ENCODE results near the gene TCTN3.
"Not testable (repeated sequence)": the region's sequence is repeated elsewhere in the genome, so short reads cannot be mapped to it uniquely, and the experiment has no call there.

The TCTN3 gene

GRCh38 chr10:95720745-95721144 is 27.0 kb upstream of the TCTN3 start:
- not testable (repeated sequence) for H3K4me1 ChIP-seq (ENCODE audit: control insufficient read depth in 1 of 2, insufficient read depth in 2 of 2, low read length in 2 of 2); H3K36me3 ChIP-seq (ENCODE audit: control insufficient read depth in 1 of 2, insufficient read depth in 2 of 2, low read length in 2 of 2); H3K27ac ChIP-seq (ENCODE audit: low read length); H3K27me3 ChIP-seq (ENCODE audit: low read depth, low read length); H3K4me3 ChIP-seq (ENCODE audit: low read depth in 1 of 2, low read length in 2 of 2); H3K9me3 ChIP-seq (ENCODE audit: control insufficient read depth in 1 of 2, low read length in 2 of 2)

GRCh38 chr10:95716866-95717265 is 23.1 kb upstream of the TCTN3 start:
- H3K36me3 ChIP-seq (ENCODE audit: control insufficient read depth in 1 of 2, insufficient read depth in 2 of 2, low read length in 2 of 2) = no peaks in the 10 kb centered on the region
- no peaks in the 10 kb centered on the region for H3K9me3 ChIP-seq (ENCODE audit: control insufficient read depth in 1 of 2, low read length in 2 of 2)
- H3K27ac ChIP-seq (ENCODE audit: low read length) = no peak overlapping the region
- no peaks in the 10 kb centered on the region for H3K4me1 ChIP-seq (ENCODE audit: control insufficient read depth in 1 of 2, insufficient read depth in 2 of 2, low read length in 2 of 2)
- H3K4me3 ChIP-seq (ENCODE audit: low read depth in 1 of 2, low read length in 2 of 2) = no peak overlapping the region
- no peaks in the 10 kb centered on the region for H3K27me3 ChIP-seq (ENCODE audit: low read depth, low read length)

- H3K4me1 ChIP-seq (ENCODE audit: control insufficient read depth in 1 of 2, insufficient read depth in 2 of 2, low read length in 2 of 2) = no peaks in the 10 kb centered on the region
- H3K27me3 ChIP-seq (ENCODE audit: low read depth, low read length) = no peaks in the 10 kb centered on the region
- H3K9me3 ChIP-seq (ENCODE audit: control insufficient read depth in 1 of 2, low read length in 2 of 2) = no peaks in the 10 kb centered on the region
- no peak overlapping the region for H3K27ac ChIP-seq (ENCODE audit: low read length)
- no peak overlapping the region for H3K4me3 ChIP-seq (ENCODE audit: low read depth in 1 of 2, low read length in 2 of 2)
- no peaks in the 10 kb centered on the region for H3K36me3 ChIP-seq (ENCODE audit: control insufficient read depth in 1 of 2, insufficient read depth in 2 of 2, low read length in 2 of 2)
Observed at GRCh38 chr10:95716466-95716865, 22.7 kb upstream of the TCTN3 start.

GRCh38 chr10:95711492-95711891 is 17.8 kb upstream of the TCTN3 start:
- no peak overlapping the region for H3K4me3 ChIP-seq (ENCODE audit: low read depth in 1 of 2, low read length in 2 of 2)
- H3K27me3 ChIP-seq (ENCODE audit: low read depth, low read length) = no peaks in the 10 kb centered on the region
- H3K27ac ChIP-seq (ENCODE audit: low read length) = no peak overlapping the region

GRCh38 chr10:95706990-95707389 is 13.3 kb upstream of the TCTN3 start:
- Histone ChIP-seq H3K27ac (ENCODE audit: low read length) (no peak overlapping the region), H3K36me3 (ENCODE audit: control insufficient read depth in 1 of 2, insufficient read depth in 2 of 2, low read length in 2 of 2) (no peaks in the 10 kb centered on the region), H3K9me3 (ENCODE audit: control insufficient read depth in 1 of 2, low read length in 2 of 2) (no peaks in the 10 kb centered on the region), H3K27me3 (ENCODE audit: low read depth, low read length) (no peaks in the 10 kb centered on the region), H3K4me3 (ENCODE audit: low read depth in 1 of 2, low read length in 2 of 2) (no peak overlapping the region), H3K4me1 (ENCODE audit: control insufficient read depth in 1 of 2, insufficient read depth in 2 of 2, low read length in 2 of 2) (no peaks in the 10 kb centered on the region)

More at GRCh38 chr10:95711492-95711891, 17.8 kb upstream of the TCTN3 start:
- H3K4me1 ChIP-seq (ENCODE audit: control insufficient read depth in 1 of 2, insufficient read depth in 2 of 2, low read length in 2 of 2) = no peaks in the 10 kb centered on the region
- H3K36me3 ChIP-seq (ENCODE audit: control insufficient read depth in 1 of 2, insufficient read depth in 2 of 2, low read length in 2 of 2) = no peaks in the 10 kb centered on the region
- no peaks in the 10 kb centered on the region for H3K9me3 ChIP-seq (ENCODE audit: control insufficient read depth in 1 of 2, low read length in 2 of 2)

GRCh38 chr10:95706573-95706972 is 12.8 kb upstream of the TCTN3 start:
- Histone ChIP-seq H3K9me3 (ENCODE audit: control insufficient read depth in 1 of 2, low read length in 2 of 2) (no peaks in the 10 kb centered on the region), H3K27ac (ENCODE audit: low read length) (no peak overlapping the region), H3K4me1 (ENCODE audit: control insufficient read depth in 1 of 2, insufficient read depth in 2 of 2, low read length in 2 of 2) (no peaks in the 10 kb centered on the region), H3K4me3 (ENCODE audit: low read depth in 1 of 2, low read length in 2 of 2) (no peak overlapping the region), H3K36me3 (ENCODE audit: control insufficient read depth in 1 of 2, insufficient read depth in 2 of 2, low read length in 2 of 2) (no peaks in the 10 kb centered on the region), H3K27me3 (ENCODE audit: low read depth, low read length) (no peaks in the 10 kb centered on the region)

- Histone ChIP-seq H3K27me3 (ENCODE audit: low read depth, low read length) (no peaks in the 10 kb centered on the region), H3K4me1 (ENCODE audit: control insufficient read depth in 1 of 2, insufficient read depth in 2 of 2, low read length in 2 of 2) (no peaks in the 10 kb centered on the region), H3K9me3 (ENCODE audit: control insufficient read depth in 1 of 2, low read length in 2 of 2) (no peaks in the 10 kb centered on the region), H3K36me3 (ENCODE audit: control insufficient read depth in 1 of 2, insufficient read depth in 2 of 2, low read length in 2 of 2) (no peaks in the 10 kb centered on the region), H3K4me3 (ENCODE audit: low read depth in 1 of 2, low read length in 2 of 2) (no peak overlapping the region), H3K27ac (ENCODE audit: low read length) (no peak overlapping the region)
Observed at GRCh38 chr10:95698415-95698814, 4.7 kb upstream of the TCTN3 start.

GRCh38 chr10:95697429-95697828 is 3.7 kb upstream of the TCTN3 start:
- no peaks in the 10 kb centered on the region for H3K27me3 ChIP-seq (ENCODE audit: low read depth, low read length)
- no peaks in the 10 kb centered on the region for H3K9me3 ChIP-seq (ENCODE audit: control insufficient read depth in 1 of 2, low read length in 2 of 2)
- H3K4me3 ChIP-seq (ENCODE audit: low read depth in 1 of 2, low read length in 2 of 2) = no peak overlapping the region
- no peaks in the 10 kb centered on the region for H3K36me3 ChIP-seq (ENCODE audit: control insufficient read depth in 1 of 2, insufficient read depth in 2 of 2, low read length in 2 of 2)
- peaks cover 8% of the 10 kb centered on the region in 2 donors for H3K4me1 ChIP-seq (ENCODE audit: control insufficient read depth in 1 of 2, insufficient read depth in 2 of 2, low read length in 2 of 2)
- no peak overlapping the region for H3K27ac ChIP-seq (ENCODE audit: low read length)

GRCh38 chr10:95694665-95695064 is 938 bp upstream of the TCTN3 start:
- H3K36me3 ChIP-seq (ENCODE audit: control insufficient read depth in 1 of 2, insufficient read depth in 2 of 2, low read length in 2 of 2) = peaks cover under 1 to 21% of the 10 kb centered on the region in 2 donors
- no peak overlapping the region for H3K27ac ChIP-seq (ENCODE audit: low read length)
- no peak overlapping the region for H3K4me3 ChIP-seq (ENCODE audit: low read depth in 1 of 2, low read length in 2 of 2)
- H3K9me3 ChIP-seq (ENCODE audit: control insufficient read depth in 1 of 2, low read length in 2 of 2) = no peaks in the 10 kb centered on the region
- H3K27me3 ChIP-seq (ENCODE audit: low read depth, low read length) = no peaks in the 10 kb centered on the region
- H3K4me1 ChIP-seq (ENCODE audit: control insufficient read depth in 1 of 2, insufficient read depth in 2 of 2, low read length in 2 of 2) = peaks cover 8 to 20% of the 10 kb centered on the region in 2 donors

- peak overlapping the region; percentile 89 to 95 for H3K4me3 ChIP-seq (ENCODE audit: low read depth in 1 of 2, low read length in 2 of 2)
- no peaks in the 10 kb centered on the region for H3K27me3 ChIP-seq (ENCODE audit: low read depth, low read length)
- peaks cover 8 to 20% of the 10 kb centered on the region in 2 donors for H3K4me1 ChIP-seq (ENCODE audit: control insufficient read depth in 1 of 2, insufficient read depth in 2 of 2, low read length in 2 of 2)
- H3K36me3 ChIP-seq (ENCODE audit: control insufficient read depth in 1 of 2, insufficient read depth in 2 of 2, low read length in 2 of 2) = peaks cover 10 to 31% of the 10 kb centered on the region in 2 donors
- H3K27ac ChIP-seq (ENCODE audit: low read length) = peak overlapping the region; percentile 88
- H3K9me3 ChIP-seq (ENCODE audit: control insufficient read depth in 1 of 2, low read length in 2 of 2) = no peaks in the 10 kb centered on the region
Observed at GRCh38 chr10:95693071-95693667, 558 bp downstream of the TCTN3 start.

- Histone ChIP-seq H3K4me3 (ENCODE audit: low read depth in 1 of 2, low read length in 2 of 2) (no peak overlapping the region), H3K4me1 (ENCODE audit: control insufficient read depth in 1 of 2, insufficient read depth in 2 of 2, low read length in 2 of 2) (peaks cover 8 to 20% of the 10 kb centered on the region in 2 donors), H3K27me3 (ENCODE audit: low read depth, low read length) (no peaks in the 10 kb centered on the region), H3K9me3 (ENCODE audit: control insufficient read depth in 1 of 2, low read length in 2 of 2) (no peaks in the 10 kb centered on the region), H3K36me3 (ENCODE audit: control insufficient read depth in 1 of 2, insufficient read depth in 2 of 2, low read length in 2 of 2) (peaks cover 22 to 42% of the 10 kb centered on the region in 2 donors), H3K27ac (ENCODE audit: low read length) (no peak overlapping the region)
Observed at GRCh38 chr10:95691281-95691680, 2.4 kb downstream of the TCTN3 start.

- no peak overlapping the region for H3K27ac ChIP-seq (ENCODE audit: low read length)
- H3K36me3 ChIP-seq (ENCODE audit: control insufficient read depth in 1 of 2, insufficient read depth in 2 of 2, low read length in 2 of 2) = peaks cover 38 to 67% of the 10 kb centered on the region in 2 donors
- no peaks in the 10 kb centered on the region for H3K9me3 ChIP-seq (ENCODE audit: control insufficient read depth in 1 of 2, low read length in 2 of 2)
- peaks cover 8 to 20% of the 10 kb centered on the region in 2 donors for H3K4me1 ChIP-seq (ENCODE audit: control insufficient read depth in 1 of 2, insufficient read depth in 2 of 2, low read length in 2 of 2)
- no peaks in the 10 kb centered on the region for H3K27me3 ChIP-seq (ENCODE audit: low read depth, low read length)
- no peak overlapping the region for H3K4me3 ChIP-seq (ENCODE audit: low read depth in 1 of 2, low read length in 2 of 2)
Observed at GRCh38 chr10:95688648-95689047, 5.1 kb downstream of the TCTN3 start.
